ENCODE measurements around the gene PPM1E. TPM values are rescaled to one million over a fixed set of nuclear protein-coding genes. Genes with fewer than 3 reads are reported as not detected.

The PPM1E gene
- total RNA-seq, 2 experiments from 2014 or later = not detected

- TF ChIP-seq CTCF (IDR thresholded peaks at IDR 0.05) = no peak
- Histone ChIP-seq H3K27me3 (ENCODE audit: control insufficient read depth in 1 of 2, insufficient read depth in 2 of 2, low read length in 2 of 2) (no peaks in the 10 kb centered on the region), H3K4me3 (ENCODE audit: low read length) (no peak overlapping the region), H3K27ac (ENCODE audit: low read depth in 1 of 2, low read length in 2 of 2) (no peak overlapping the region), H3K9me3 (ENCODE audit: control insufficient read depth in 1 of 2, insufficient read depth in 1 of 2, low read length in 2 of 2) (no peaks in the 10 kb centered on the region), H3K36me3 (ENCODE audit: insufficient read depth, low read length) (no peaks in the 10 kb centered on the region), H3K4me1 (ENCODE audit: insufficient read depth, low read length) (no peaks in the 10 kb centered on the region)
- Mint-ChIP-seq H3K36me3 (ENCODE audit: low read depth) (no peaks in the 10 kb centered on the region), H3K9me3 (no peaks in the 10 kb centered on the region), H3K4me3 (no peak overlapping the region), H3K4me1 (ENCODE audit: low read depth) (no peaks in the 10 kb centered on the region), H3K27me3 (no peaks in the 10 kb centered on the region), H3K27ac (no peak overlapping the region)
- intact Hi-C loops (cut with DNase I, micrococcal nuclease) = no loop called here
- POLR2A ChIA-PET = no interaction called here
- ATAC-seq (ENCODE audit: poor library complexity) (no peak), DNase-seq (no peak)
- CTCF ChIA-PET = no interaction called here
These were observed 229.7 kb downstream of the PPM1E start for GRCh38 chr17:58985367-58985766.

GRCh38 chr17:58985971-58986370, 230.3 kb downstream of the PPM1E start:
- no peaks in the 10 kb centered on the region for H3K27me3 Mint-ChIP-seq
- Histone ChIP-seq H3K4me1 (ENCODE audit: insufficient read depth, low read length) (no peaks in the 10 kb centered on the region), H3K27ac (ENCODE audit: low read depth in 1 of 2, low read length in 2 of 2) (no peak overlapping the region), H3K9me3 (ENCODE audit: control insufficient read depth in 1 of 2, insufficient read depth in 1 of 2, low read length in 2 of 2) (no peaks in the 10 kb centered on the region), H3K27me3 (ENCODE audit: control insufficient read depth in 1 of 2, insufficient read depth in 2 of 2, low read length in 2 of 2) (no peaks in the 10 kb centered on the region), H3K4me3 (ENCODE audit: low read length) (no peak overlapping the region), H3K36me3 (ENCODE audit: insufficient read depth, low read length) (no peaks in the 10 kb centered on the region)
- intact Hi-C loops (cut with DNase I, micrococcal nuclease) = no loop called here
- POLR2A ChIA-PET = no interaction called here
- ATAC-seq (ENCODE audit: poor library complexity) = no peak
- H3K27ac Mint-ChIP-seq = no peak overlapping the region
- H3K9me3 Mint-ChIP-seq = no peaks in the 10 kb centered on the region
- H3K4me1 Mint-ChIP-seq (ENCODE audit: low read depth) = no peaks in the 10 kb centered on the region
- TF ChIP-seq CTCF (IDR thresholded peaks at IDR 0.05) = no peak
- no peaks in the 10 kb centered on the region for H3K36me3 Mint-ChIP-seq (ENCODE audit: low read depth)
- DNase-seq = no peak
- no peak overlapping the region for H3K4me3 Mint-ChIP-seq
- CTCF ChIA-PET = no interaction called here

- no peak for TF ChIP-seq CTCF (IDR thresholded peaks at IDR 0.05)
- no peak overlapping the region for H3K27ac Mint-ChIP-seq
- Histone ChIP-seq H3K9me3 (ENCODE audit: control insufficient read depth in 1 of 2, insufficient read depth in 1 of 2, low read length in 2 of 2) (no peaks in the 10 kb centered on the region), H3K4me1 (ENCODE audit: insufficient read depth, low read length) (no peaks in the 10 kb centered on the region), H3K27ac (ENCODE audit: low read depth in 1 of 2, low read length in 2 of 2) (no peak overlapping the region), H3K36me3 (ENCODE audit: insufficient read depth, low read length) (peaks cover 5% of the 10 kb centered on the region), H3K27me3 (ENCODE audit: control insufficient read depth in 1 of 2, insufficient read depth in 2 of 2, low read length in 2 of 2) (no peaks in the 10 kb centered on the region), H3K4me3 (ENCODE audit: low read length) (no peak overlapping the region)
- ChIA-PET CTCF (interaction anchor here (0.7 kb wide), 1 partner anchor 15 kb away, joined by 5 read pairs; no protein-coding TSS in a partner anchor), POLR2A (interaction anchor here (0.6 kb wide), 1 partner anchor 10 kb away, joined by 3 read pairs; no protein-coding TSS in a partner anchor)
- ATAC-seq (ENCODE audit: poor library complexity) = no peak
- no peaks in the 10 kb centered on the region for H3K27me3 Mint-ChIP-seq
- no peaks in the 10 kb centered on the region for H3K4me1 Mint-ChIP-seq (ENCODE audit: low read depth)
- H3K36me3 Mint-ChIP-seq (ENCODE audit: low read depth) = peaks cover 20% of the 10 kb centered on the region
- H3K4me3 Mint-ChIP-seq = no peak overlapping the region
- H3K9me3 Mint-ChIP-seq = no peaks in the 10 kb centered on the region
- intact Hi-C loops (cut with DNase I, micrococcal nuclease) = no loop called here
- no peak for DNase-seq
These were observed 234.0 kb downstream of the PPM1E start for GRCh38 chr17:58989629-58990028.

Measured in CD4-positive, alpha-beta T cell (primary cell).